ENCODE results near the gene PKDREJ. TPM values are rescaled to one million over a fixed set of nuclear protein-coding genes. Genes with fewer than 3 reads are reported as not detected.
A peak's percentile ranks its signal among the peaks of the same experiment; 100 is the strongest.
"Not testable (repeated sequence)": the region's sequence is repeated elsewhere in the genome, so short reads cannot be mapped to it uniquely, and the experiment has no call there.

The PKDREJ gene, protein sequence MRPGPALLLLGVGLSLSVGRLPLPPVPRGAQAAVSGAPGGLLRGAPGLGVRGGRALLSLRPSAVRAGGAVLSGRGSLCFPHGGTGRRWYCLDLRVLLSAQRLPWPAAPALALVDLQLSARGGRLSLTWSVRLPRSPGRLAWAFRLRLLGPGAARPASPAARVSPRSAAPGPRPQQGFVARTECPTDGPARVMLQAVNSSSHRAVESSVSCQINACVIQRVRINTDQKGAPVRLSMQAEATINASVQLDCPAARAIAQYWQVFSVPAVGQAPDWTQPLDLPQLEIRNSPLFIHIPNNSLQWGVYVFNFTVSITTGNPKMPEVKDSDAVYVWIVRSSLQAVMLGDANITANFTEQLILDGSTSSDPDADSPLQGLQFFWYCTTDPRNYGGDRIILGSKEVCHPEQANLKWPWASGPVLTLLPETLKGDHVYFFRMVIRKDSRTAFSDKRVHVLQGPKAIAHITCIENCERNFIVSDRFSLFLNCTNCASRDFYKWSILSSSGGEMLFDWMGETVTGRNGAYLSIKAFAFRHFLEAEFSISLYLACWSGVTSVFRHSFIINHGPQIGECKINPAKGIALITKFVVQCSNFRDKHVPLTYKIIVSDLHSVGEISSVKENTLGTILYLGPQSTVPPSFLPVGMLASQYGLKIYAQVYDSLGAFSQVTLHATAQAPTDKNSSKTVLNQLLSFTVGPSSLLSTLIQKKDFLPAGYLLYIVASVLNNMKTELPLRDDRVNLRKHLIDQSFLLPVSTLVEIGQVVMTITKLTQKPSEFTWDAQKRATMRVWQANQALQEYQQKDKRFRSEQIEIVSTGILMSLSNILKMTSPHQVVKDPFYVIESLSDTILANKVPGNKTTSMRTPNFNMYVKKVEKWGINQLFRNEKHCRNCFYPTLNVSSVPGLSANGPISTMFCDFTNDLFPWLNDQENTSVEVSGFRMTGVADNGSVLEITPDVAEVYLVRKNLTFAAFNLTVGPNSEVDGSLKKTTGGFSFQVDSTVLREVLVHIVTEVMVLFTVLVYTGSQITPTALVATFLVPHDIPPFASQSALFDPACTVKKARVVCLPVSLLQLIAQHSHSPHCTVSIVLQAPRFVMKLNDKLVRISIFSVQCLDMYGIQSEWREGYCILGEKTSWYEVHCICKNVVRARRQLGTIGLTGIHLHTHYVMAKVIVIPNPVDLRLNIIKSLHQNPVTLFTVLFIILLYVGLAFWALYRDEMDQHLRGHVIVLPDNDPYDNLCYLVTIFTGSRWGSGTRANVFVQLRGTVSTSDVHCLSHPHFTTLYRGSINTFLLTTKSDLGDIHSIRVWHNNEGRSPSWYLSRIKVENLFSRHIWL (N-terminal part only)
- not detected for total RNA-seq
- under 1 TPM in 2 of 3 donors, not detected in 1; under 0.01 to 0.03 TPM for polyA plus RNA-seq
- long read RNA-seq, donor 1: 0 reads
- long read RNA-seq, donor 2: 0 reads

DNA sequence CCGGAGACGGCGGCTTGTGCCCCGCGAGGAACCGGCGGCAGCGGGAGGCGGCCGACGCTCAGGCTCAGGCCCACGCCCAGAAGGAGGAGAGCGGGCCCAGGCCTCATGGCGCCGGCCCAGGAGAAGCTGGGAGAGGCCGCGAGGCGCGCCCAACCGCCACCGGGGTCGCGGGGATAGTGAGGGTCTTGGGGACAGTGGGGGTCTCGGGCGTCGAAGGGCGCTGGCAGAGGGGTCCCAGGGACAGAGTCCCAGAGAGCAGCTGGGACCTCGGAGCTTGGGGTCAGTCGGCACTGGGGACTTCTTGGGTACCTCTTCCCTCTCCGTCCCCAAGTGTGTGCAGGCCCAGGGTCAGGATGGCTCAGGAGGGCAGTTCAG lies at the start of gene PKDREJ:
Gene PKDREJ (minus strand): TSS at position 128 of the 375 bp plus-strand sequence. CDS start 21 bp downstream, at position 107.
- intact Hi-C loops (cut with DNase I): no loop called here
- no peaks in the 10 kb centered on the region for H3K36me3 ChIP-seq (ENCODE audit: insufficient read depth in 1 of 2, low read depth in 1 of 2)
- TF ChIP-seq, protein P1, sequence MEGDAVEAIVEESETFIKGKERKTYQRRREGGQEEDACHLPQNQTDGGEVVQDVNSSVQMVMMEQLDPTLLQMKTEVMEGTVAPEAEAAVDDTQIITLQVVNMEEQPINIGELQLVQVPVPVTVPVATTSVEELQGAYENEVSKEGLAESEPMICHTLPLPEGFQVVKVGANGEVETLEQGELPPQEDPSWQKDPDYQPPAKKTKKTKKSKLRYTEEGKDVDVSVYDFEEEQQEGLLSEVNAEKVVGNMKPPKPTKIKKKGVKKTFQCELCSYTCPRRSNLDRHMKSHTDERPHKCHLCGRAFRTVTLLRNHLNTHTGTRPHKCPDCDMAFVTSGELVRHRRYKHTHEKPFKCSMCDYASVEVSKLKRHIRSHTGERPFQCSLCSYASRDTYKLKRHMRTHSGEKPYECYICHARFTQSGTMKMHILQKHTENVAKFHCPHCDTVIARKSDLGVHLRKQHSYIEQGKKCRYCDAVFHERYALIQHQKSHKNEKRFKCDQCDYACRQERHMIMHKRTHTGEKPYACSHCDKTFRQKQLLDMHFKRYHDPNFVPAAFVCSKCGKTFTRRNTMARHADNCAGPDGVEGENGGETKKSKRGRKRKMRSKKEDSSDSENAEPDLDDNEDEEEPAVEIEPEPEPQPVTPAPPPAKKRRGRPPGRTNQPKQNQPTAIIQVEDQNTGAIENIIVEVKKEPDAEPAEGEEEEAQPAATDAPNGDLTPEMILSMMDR (IDR thresholded peaks at IDR 0.05): peak; percentile 6
- H3K4me3 ChIP-seq: peak within 1 kb of the TSS; percentile 49
- H3K27ac ChIP-seq: no peak within 1 kb of the TSS
- no peaks in the 10 kb centered on the region for H3K9me3 ChIP-seq
- DNase-seq (peak in 1 of 2 donors; percentile 50), ATAC-seq (no peak)
- 46 to 74% (median 52%) methylated on average over 18 to 30 of the region's 30 CpGs for WGBS, 3 donors
- peaks cover 12% of the 10 kb centered on the region for H3K4me1 ChIP-seq
- H3K27me3 ChIP-seq (ENCODE audit: insufficient read depth in 3 of 3, low read length in 2 of 3): no peaks in the 10 kb centered on the region

DNA sequence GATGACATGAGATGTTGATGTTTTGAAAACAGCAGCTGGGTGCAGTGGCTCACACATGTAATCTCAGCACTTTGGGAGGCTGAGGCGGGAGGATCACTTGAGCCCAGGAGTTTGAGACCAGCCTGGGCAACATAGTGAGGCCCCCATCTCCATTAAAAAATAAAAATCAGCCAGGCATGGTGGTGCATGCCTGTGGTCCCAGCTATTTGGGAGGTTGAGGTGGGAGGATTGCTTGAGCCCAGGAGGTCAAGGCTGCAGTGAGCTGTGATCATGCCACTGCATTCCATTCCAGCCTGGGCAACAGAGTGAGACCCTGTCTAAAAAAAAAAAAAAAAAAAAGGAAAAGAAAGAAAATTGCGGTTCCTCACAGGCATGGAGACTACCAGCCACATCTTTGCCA lies 49.7 kb upstream of the PKDREJ start:
- not testable (repeated sequence) for H3K4me3 ChIP-seq; H3K27me3 ChIP-seq (ENCODE audit: insufficient read depth in 3 of 3, low read length in 2 of 3); H3K36me3 ChIP-seq (ENCODE audit: insufficient read depth in 1 of 2, low read depth in 1 of 2); DNase-seq; H3K4me1 ChIP-seq; ATAC-seq; H3K9me3 ChIP-seq; H3K27ac ChIP-seq
- 94 to 97% (median 97%) methylated on average over 2 of the region's 2 CpGs for WGBS, 3 donors
- intact Hi-C loops (cut with DNase I): loop anchor here (5.0 kb wide), 3 partner anchors 301 to 321 kb away; no protein-coding TSS in a partner anchor

DNA sequence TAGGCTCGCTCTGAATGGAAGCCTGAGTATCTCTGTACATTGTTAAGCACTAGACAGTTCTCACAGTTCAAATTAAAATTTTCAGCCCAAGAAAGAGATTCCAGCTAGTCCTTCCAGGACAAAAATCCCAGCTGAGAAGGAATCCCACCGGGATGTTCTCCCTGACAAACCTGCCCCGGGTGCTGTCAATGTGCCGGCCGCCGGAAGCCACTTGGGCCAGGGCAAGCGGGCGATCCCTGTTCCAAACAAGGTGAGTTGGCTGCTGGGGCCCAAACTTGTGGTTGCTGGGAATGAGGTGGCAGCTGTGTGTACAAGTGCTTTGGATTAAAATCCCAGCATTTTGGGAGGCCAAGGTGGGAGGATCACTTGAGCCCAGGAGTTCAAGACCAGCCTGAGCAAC lies 48.9 kb upstream of the PKDREJ start:
- H3K4me3 ChIP-seq: no peak overlapping the region
- ATAC-seq (no peak), DNase-seq (no peak)
- TF ChIP-seq, protein P1 (IDR thresholded peaks at IDR 0.05): no peak
- no peaks in the 10 kb centered on the region for H3K4me1 ChIP-seq
- no peaks in the 10 kb centered on the region for H3K27me3 ChIP-seq (ENCODE audit: insufficient read depth in 3 of 3, low read length in 2 of 3)
- H3K9me3 ChIP-seq: no peaks in the 10 kb centered on the region
- intact Hi-C loops (cut with DNase I): loop anchor here (5.0 kb wide), 3 partner anchors 300 to 320 kb away; no protein-coding TSS in a partner anchor
- H3K36me3 ChIP-seq (ENCODE audit: insufficient read depth in 1 of 2, low read depth in 1 of 2): no peaks in the 10 kb centered on the region
- 98 to 99% (median 98%) methylated on average over 8 of the region's 8 CpGs for WGBS, 3 donors
- H3K27ac ChIP-seq: no peak overlapping the region

DNA sequence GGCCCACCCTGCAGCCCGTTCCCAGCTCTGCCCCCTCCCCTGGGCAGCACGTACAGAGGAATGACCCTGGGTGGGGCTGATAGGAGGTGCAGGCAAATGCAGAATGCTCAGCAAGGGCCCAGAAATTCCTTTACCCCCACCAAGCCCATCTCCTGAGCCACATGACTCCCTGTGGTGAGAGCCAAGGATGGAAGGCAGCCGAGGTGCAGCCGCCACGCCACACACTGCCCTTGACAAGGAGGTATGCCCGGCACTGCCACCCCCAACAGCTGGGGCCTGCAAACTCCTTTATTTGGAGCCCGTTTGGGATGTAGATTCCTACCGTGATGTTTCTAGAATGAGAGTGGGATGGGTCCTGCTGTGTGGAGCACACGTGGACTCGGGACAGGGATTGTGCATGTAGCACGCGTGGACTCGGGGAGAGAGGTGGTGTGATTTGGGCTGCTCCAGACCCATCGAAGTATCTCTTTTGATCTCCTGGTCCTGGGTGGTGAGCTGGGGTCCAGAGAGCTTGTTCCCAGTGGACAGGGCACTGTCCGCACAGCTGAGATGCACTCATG lies 46.5 kb upstream of the PKDREJ start:
- no peak overlapping the region for H3K27ac ChIP-seq
- no peaks in the 10 kb centered on the region for H3K27me3 ChIP-seq (ENCODE audit: insufficient read depth in 3 of 3, low read length in 2 of 3)
- no peaks in the 10 kb centered on the region for H3K9me3 ChIP-seq
- H3K36me3 ChIP-seq (ENCODE audit: insufficient read depth in 1 of 2, low read depth in 1 of 2): no peaks in the 10 kb centered on the region
- DNase-seq (no peak), ATAC-seq (peak in 2 of 4 donors; percentile 29 to 31)
- no peaks in the 10 kb centered on the region for H3K4me1 ChIP-seq
- 75 to 87% (median 81%) methylated on average over 15 of the region's 15 CpGs for WGBS, 3 donors
- H3K4me3 ChIP-seq: no peak overlapping the region
- intact Hi-C loops (cut with DNase I): loop anchor here (5.0 to 10.0 kb wide), 4 partner anchors 297 to 645 kb away; no protein-coding TSS in a partner anchor
- TF ChIP-seq, protein P1 (IDR thresholded peaks at IDR 0.05): no peak
